Fibroblast of skin of left quadriceps (primary cell): ENCODE measurements around the gene GRIK1.
"Not testable (repeated sequence)": the region's sequence is repeated elsewhere in the genome, so short reads cannot be mapped to it uniquely, and the experiment has no call there.

Source experiments
- DNase-seq, 2 experiments: peaks; one replicate each; pipeline ENCODE4 v3.0.0-alpha.2; 2013; ENCODE audit warnings: low read depth in 2 of 2

The GRIK1 gene

DNA sequence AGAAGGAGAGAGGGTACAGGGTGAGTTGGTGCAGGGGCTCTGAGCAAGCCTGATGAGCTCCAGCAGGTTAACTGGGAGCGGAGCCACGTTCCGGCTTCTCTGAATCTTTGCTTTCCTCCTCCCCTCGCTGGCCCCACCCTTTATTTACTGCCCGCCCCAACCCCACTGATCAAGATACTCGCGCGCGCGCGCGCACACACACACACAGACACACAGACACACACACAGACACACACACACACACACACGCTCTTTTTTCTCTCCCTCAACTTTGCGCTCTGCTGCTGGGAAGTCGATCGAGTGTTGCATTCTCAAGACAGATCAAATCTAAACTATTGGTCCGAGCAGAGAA, at the start of gene GRIK1:
Gene GRIK1 (minus strand): TSS at position 73 of the 352 bp plus-strand sequence.
- no peak for DNase-seq

DNA sequence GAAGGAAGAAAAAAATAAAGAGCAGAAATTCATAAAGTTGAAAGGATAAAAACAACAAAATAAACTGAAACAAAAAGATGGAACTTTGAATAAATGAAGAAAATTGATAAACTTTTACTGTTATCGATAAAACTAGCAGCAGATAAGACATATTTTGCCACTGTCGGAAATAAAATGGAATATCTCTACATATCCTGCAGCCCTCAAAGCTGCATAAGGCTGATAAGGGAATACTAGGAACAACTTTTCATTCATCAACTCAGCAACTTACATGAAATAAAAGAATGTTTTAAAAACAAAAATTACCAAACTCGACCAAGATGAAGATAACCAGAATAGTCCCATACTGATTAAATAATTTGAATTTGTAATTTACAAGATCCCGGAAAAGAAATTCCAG, 48.0 kb upstream of the GRIK1 start:
- no peak for DNase-seq

GRCh38 chr21:29985866-29986265, 46.1 kb upstream of the GRIK1 start:
- no peak for DNase-seq

- DNase-seq = no peak
Observed at GRCh38 chr21:29979043-29979442, 39.2 kb upstream of the GRIK1 start.

GRCh38 chr21:29975776-29976175, 36.0 kb upstream of the GRIK1 start:
- DNase-seq = no peak

DNA sequence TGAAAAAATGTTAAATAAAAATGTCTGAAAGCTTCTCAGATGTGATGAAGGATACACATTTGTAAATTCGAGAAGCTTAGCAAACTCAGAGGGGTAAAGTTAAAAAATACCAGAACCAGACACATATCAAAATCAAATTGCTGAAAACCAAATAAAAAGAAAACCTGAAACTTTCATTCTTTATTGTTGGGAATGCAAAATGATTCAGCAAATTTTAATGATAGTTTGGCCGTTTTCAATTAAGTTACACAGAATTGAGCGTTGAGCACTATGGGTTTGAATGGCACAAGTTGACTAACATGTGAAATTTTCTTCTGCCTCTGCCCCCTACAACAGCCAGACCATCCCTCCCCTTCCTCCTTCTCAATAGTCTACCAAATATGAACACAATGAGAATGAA, 33.5 kb upstream of the GRIK1 start:
- DNase-seq = no peak

- no peak for DNase-seq
Observed at GRCh38 chr21:29961291-29962027, 21.7 kb upstream of the GRIK1 start.

- no peak for DNase-seq
Observed at GRCh38 chr21:29958551-29958950, 18.8 kb upstream of the GRIK1 start.

DNA sequence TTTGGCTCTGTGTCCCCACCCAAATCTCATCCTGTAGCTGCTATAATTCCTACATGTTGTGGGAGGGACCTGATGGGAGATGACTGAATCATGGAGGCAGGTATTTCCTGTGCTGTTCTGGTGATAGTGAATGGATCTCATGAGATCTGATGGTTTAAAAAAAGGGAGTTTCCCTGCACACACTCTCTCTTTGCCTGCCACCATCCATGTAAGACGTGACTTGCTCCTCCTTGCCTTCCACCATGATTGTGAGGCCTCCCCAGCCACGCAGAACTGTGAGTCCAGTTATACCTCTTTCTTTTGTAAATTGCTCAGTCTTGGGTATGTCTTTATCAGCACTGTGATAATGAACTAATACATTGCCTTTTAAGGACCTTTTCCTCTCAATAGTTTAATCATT, 18.2 kb upstream of the GRIK1 start:
- not testable (repeated sequence) for DNase-seq

GRCh38 chr21:29953690-29954089, 13.9 kb upstream of the GRIK1 start:
- DNase-seq = no peak

- DNase-seq = no peak
Observed at GRCh38 chr21:29953072-29953471, 13.3 kb upstream of the GRIK1 start.

DNA sequence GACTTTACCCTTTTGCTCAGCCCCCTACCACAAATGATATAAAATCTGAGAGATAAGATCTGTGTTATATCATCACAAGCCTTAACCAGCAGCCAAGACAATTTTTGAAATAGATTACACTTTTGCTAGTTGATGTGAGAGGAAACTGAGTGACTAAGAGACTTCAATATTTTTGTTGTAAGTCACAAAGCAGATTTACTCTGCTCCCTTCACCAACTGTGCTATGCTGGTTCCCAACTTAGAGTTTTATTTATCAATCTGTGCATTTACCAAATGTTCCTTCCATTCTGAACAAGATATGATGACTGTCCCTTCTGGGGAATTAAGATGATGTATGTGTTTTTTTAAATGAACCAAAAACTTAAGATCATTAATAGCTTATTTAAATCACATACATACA, 12.1 kb upstream of the GRIK1 start:
- DNase-seq = no peak

DNA sequence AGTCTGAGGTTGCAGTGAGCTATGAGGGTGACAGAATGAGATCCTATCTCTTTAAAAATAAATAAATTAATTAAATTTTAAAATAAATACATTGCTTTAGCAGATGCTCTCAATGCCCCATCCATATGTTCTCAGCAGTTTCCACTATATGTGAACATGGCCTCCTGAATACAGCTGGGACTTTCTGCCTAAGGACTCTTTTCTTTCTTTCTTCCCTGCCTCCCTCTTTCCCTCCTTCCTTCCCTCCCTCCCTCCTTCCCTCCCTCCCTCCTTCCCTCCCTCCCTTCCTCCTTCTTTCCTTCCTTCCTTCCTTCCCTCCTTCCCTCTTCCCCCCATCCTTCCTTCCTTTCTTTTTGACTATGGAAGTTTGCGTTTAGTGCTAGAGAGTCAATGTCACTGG, 10.2 kb upstream of the GRIK1 start:
- no peak for DNase-seq

DNA sequence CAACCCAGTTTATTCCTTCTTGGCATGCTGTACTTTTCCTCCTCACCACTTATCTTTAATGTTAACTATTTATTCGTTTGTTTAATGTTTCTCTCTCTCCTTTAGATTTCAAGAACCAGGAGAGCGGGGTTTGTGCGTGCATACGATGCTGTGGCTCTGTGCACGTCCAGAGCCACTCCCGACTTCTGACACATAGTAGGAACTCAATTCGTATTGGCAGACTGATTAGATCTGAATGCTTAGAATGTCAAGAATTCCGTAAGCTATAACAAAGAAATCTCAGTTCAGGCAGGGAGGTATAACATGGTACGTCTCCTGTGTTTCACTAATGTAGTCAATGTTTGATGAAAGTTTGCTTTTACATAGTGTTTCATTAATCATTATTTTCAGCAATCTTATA, 7.3 kb upstream of the GRIK1 start:
- no peak for DNase-seq

GRCh38 chr21:29943885-29944284, 4.1 kb upstream of the GRIK1 start:
- DNase-seq = no peak

DNA sequence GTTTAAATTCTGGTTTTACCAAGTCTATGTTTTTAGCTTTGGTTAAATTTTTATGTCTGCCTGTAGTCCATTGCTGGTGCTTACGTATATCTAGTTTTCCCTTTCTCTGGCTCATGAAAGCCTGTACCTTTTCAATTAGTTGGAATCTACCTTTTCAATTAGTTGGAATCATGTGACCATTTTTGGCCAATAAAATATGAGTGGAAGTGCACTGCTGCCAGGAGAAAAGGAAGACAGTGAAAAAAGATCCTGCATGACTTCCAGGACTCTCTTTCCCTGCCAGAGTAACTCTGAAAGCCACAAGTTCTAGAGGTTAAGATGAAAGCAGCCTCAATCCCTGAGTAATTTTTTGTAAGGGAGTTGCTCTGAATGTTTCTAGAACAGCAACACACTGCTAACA, 2.2 kb upstream of the GRIK1 start:
- no peak for DNase-seq

DNA sequence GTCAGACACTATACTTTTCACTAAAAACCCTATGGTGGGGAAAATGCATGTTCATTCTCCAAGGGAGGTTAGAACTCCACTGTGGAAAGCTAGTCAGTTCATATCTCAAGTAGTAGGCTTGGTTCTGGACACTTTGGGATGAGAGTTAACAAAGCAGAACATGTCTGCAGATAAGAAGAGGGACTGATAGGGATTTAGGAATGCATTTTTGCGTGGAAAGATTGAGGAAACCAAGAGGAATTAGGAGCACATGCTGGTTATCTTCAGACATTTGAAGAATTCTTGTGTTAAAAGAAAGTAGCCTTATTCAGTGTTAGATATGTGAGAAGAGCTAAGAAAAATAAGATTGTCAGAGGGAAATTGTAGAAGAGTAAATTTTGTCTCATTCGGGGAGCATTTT, 1.2 kb upstream of the GRIK1 start:
- DNase-seq = no peak

GRCh38 chr21:29940361-29940760, 565 bp upstream of the GRIK1 start:
- no peak for DNase-seq

- no peak for DNase-seq
Observed at GRCh38 chr21:29939104-29939923, 482 bp downstream of the GRIK1 start.

DNA sequence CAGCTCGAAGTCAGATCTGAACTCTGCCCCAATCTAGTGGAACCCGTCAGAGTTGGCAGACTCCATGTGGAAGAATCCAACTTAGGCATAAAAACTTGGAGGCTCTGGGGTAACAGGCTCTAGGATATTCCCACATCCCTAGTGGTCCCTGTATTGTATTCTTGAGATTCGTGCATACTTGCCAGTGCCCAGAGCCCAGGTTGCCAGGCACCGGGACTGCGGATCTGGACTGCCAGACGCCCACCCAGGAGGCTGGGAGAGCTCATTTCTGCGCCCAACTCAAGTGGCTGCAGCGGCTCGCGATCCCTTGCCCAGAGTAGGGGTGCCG, 1.1 kb downstream of the GRIK1 start:
- DNase-seq = no peak

DNA sequence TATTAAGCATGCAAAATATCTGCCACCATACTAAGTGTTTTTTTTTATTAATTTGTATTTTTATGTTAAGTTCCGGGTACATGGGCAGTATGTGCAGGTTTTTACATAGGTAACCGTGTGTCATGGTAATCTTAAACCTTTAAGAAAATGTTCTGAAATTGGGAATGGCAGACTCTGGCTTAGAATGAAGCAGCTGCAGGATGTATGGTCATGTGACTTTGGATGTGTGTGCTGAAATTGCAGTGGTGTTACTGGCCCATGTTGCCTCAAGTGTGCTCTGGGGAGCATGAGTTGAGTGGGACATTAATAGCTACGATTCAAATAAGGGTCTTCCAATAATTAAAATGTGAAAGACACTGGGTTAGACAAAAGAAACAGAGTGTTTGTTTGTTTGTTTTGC, 6.7 kb downstream of the GRIK1 start:
- no peak for DNase-seq

GRCh38 chr21:29928537-29928936, 11.3 kb downstream of the GRIK1 start:
- no peak for DNase-seq

- DNase-seq = no peak
Observed at GRCh38 chr21:29920938-29921337, 18.9 kb downstream of the GRIK1 start.

DNA sequence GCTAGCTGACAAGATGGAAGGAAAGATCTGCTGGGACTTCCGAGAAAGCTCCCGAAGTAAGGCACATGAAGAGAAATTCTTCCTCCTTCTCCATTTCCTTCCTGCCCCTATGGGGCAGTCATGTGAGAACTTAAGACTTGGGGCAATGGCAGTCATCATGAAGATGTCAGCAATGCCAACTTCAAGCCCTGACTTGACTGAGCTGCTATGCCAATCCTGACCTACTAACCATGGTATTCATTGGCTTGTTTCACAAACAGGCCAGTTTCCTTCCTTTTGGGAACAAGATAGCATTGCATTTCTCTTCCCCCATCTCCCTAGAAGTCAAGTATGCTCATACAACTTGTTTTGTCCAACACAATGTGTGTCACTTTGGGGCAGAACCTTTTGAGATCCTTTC, 25.5 kb downstream of the GRIK1 start:
- DNase-seq = no peak
